SIG-M5 treated with dmso at 0.1 percent for 504 hours (cell line): Measurements from ENCODE around the gene MXD4.

Experiments
- DNase-seq: peaks from one replicate; lab custom pipeline; 2025; ENCODE audit not compliant: unreplicated experiment; lab: John Stamatoyannopoulos, UW

MXD4 gene

DNA sequence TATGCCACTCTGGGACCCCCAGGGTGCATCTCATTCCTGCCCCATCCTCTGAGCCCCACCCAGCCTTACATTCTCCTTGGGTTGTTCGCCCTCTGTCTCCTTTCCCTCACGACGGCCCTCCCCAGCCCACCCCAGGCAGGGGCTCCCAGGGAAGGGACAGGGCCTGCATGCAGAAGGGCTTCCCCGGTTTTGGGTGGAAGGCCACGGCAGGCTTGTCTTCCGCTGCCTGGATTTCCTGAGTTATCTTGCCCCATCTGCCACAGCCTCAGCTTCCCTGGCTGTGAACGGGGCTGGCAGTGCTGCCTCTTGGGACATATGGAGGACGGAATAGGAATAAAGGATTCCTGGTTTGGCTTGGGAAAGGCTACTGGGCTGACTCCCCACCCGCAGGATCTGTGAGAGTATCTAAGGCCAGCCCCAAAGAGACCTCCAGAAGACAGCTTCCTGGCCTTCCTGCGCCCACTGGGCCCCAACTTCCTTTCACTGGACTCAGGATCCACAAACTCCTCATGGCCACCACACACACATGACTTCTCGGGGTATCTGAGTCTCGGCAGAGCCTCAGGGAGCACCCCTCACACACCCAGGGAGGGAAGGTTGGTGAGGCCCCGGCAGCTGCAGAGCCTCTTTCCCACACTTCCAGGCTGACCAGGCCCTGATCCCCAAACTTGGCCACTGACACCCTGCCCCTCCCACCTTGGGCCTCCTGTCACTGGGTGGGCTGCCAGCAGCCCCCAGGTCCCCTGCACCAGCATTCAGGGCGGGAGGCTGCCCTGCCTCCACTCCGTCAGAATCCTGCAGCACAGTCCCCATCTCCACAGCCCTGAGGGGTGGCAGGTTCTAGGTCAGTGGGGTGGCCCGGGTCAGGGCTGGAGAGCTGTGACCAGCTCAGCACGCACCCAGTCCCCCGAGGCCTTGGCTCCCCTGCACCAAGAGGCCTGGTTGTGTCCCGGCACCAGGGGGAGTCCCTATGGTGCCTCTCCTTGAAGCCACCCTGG lies 3.5 kb upstream of the MXD4 start:
- DNase-seq, result no peak

DNA sequence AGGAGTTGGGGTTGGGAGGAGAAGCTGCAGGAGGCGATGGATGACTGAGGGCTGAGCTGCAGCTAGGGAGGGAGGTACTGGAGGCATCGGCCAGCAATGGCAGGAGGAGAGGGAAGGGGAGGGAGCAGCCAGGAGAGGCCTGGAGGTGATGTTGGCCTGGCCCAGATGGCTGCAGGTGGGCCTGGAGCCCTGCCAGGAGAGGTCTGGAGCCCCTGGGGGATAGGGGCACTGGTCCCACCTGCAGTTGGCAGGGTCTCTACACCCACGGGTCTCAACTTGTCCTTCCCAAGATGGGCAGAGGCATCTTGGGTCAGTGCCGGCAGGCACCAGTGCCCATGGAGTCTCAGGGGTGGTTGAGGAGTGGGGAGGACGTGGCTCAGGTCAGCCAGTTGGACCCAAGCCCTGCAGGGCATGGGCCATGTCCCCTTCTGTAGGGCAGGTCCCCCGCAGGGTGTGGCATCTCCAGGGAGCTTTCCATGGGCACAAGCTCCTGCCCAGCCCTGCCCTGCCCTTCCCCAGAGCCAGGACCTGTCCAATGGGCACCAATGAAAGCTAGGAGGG lies 2.7 kb upstream of the MXD4 start:
- DNase-seq, result no peak

DNA sequence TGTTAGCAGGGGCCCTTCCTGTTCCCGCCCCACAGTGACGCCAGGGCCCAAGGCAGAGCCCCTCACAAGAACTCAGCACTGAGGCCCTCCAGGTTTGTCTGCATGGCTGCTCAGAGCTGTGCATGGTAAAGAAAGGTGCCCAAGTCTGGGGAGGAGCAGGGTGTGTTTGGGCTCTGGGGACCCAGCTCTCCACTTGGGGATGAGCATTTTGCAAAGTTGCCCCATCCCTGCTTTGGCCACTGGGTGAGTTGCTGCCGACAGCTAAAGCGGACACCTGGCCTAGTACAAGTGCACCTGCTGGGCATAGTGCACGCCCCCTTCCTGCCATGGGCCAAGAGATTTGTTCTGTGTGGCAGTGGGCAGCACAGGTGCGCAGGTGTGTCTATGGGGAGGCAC lies 2.0 kb upstream of the MXD4 start:
- DNase-seq, result no peak

DNA sequence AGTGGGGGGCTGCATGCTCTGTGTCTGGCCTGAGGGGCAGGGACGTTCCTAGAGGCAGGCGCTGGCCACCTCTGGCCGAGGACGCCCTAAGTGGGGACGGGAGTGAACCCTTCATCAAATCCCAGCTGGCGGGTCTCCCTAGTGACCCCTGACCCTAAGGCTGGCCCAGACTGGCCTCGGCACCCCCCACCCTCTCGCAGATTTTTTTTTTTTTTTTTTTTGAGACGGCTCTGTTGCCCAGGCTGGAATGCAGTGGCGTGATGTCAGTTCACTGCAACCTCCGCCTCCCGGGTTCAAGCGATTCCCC lies 988 bp upstream of the MXD4 start:
- DNase-seq, result no peak

DNA sequence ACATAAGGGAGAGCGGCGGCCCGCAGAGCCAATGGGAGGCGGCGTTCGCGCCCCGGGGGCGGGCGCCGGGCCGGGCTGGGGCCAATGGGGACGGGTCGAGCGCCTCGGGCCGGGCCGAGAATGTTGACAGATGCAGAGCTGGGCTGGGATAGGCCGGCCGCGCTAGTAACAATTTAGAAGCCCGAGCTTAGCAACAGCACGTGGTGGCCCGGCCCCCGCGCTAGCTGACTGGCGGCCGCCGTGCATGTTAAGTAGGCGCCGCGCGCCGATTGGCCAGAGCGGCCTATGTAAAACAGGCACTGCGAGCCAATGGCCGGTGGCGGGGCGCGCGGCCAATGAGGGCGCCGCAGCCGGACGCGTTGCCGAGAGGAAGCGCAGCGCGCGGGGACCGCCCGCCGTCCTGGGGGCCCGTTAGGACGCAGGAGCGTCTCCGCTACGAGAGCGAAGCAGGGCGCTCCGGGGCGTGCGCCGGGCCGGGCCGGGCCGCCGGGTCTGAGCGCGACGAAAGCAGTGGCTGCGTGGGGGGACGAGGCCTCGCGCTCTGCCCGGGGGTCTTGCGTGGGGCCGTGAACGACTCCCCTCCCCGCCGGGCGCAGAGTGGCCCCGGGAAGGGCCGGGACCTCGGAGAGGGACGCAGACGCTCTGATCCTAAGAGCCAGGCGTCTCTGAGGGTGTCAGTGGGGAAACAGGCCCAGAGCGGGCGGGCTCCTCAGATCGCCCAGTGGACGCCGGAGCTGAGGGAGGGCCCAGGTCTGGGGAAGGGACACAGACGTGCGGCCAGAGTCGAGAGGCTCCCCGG lies 435 bp upstream of the MXD4 start:
- DNase-seq, result peak; percentile 97

DNA sequence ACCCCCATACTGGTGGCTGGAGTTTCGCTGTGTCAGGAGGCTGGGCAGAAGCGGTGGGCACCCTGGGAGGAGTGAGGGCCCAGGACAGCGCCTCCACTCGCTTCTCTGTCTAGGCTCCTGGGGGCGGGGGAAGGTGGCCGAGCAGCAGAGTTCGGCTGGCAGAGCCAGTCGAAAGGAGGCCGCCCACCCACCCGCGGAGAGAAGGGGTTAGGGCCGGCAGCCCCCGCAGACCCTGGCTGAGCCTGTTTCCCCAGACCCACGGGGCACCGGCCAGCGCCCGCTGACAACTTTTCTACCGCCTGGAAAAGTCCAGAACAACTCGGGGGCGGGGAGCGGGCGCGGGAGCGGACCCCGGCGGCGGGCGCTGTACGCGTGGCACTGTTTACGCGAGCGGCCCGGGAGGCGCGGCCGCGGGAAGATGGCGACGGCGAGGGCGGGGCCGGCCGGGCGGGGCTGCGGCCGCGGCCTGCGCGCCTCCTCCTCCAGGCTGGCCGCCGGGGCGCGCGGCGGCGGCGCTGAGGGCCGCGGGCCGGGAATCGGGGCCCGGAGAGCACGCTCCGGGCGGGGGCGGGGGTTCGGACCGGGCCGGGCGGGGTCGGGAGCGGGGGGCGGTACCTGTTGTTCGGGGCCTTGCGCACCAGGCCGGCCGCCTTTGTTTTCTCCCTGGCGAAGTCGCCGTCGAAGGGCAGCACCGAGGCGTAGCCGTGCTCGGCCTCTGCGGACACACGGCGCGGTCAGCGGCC lies 628 bp downstream of the MXD4 start:
- peak; percentile 5 for DNase-seq

DNA sequence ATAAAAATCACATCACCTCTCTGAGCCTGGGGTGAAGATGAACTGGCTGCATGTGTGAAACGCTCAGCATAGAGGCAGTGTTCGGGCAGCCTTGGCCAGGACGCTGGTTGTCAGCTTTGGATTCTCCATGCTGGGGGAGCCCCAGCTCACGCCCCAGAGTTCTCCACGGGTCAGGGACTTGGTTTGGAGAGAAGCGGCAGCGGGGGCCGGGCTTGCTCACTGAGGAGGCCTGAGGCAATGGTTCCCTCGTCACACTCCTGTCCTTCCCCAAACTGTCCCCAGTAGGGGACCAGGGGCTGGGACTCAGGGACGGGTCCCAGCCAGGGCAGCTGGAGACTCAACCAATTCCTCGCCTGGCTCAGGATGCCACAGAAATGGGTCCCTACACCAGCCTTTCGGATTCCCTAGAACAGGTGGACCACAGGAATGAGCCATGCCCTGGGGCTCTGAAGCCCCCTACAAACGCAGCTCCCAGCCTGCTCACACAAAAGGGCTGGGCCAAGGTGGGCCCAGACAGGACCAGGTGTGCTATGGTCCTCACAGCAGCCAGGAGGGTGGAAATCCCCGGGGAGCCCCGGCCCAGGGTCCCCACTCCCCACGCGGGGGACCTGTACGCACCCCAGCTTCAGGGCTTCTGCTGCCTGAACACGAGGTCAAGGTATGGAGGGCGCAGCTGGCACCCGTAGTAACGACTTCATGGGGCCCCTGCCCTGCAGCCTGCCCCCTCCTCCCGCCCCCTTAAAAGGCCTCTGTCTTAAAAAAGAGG lies 1.4 kb downstream of the MXD4 start:
- DNase-seq, result no peak

DNA sequence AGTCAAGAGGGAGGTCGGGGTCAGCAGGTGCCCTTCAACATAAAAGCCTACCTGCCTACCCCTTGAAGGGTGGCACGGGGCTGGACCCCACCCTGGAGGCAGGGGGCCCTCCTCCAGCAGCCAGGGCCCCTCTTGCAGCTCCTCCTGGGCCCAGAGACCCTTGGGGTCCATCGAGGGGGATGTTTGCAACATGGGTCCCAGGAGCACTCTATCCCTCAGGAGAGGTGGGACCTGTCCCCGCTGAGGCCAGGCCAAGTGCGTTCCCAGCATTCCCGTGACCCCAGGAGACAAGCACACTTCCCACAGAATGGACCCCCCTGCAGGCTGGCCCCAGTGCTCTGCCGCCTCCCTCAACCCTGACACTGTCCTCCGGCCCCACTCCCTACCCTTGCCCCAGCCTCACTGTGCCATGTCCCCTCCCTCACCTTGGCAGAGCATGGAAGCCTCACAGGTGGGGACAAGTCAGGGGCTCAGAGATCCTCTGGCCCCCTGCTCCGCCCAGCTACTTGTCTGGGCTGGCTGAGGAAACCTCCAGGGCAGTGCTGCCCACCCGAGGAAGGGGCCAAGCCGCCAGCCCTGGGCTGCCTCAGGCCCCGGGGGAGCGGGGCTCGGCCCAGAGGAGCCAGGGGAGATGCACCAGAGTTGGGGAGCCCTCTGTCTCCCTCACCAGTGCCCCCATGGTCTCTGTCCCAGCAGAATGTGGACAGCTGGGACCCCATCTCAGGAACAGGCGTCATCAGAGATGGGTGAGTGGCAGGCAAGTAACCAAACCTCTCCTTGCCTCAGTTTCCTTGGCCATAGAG lies 2.2 kb downstream of the MXD4 start:
- no peak for DNase-seq

DNA sequence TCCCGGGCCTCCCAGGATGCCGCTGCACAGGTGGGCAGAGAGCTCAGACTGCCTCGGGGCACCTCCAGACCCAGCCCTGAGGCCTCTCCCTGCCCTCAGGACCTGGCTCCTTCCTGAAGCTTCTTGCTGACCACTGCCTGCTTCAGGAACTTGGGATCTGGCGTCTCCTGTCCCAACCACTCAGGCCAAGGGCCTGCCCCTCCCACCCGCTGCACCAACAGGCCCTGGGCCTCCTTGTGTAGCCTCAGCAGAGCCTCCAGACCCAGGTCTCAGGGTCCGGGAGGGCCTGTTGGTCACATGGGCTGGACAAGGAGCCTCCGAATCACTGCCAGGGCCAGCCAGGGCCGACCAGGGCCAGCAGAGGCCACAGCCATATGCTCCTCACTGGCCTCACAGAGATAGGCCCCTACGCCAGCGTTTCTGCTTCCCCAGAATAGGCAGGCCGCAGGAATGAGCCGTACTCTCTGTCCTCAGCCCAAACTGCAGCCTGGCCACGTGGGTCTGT lies 2.8 kb downstream of the MXD4 start:
- DNase-seq, result no peak

DNA sequence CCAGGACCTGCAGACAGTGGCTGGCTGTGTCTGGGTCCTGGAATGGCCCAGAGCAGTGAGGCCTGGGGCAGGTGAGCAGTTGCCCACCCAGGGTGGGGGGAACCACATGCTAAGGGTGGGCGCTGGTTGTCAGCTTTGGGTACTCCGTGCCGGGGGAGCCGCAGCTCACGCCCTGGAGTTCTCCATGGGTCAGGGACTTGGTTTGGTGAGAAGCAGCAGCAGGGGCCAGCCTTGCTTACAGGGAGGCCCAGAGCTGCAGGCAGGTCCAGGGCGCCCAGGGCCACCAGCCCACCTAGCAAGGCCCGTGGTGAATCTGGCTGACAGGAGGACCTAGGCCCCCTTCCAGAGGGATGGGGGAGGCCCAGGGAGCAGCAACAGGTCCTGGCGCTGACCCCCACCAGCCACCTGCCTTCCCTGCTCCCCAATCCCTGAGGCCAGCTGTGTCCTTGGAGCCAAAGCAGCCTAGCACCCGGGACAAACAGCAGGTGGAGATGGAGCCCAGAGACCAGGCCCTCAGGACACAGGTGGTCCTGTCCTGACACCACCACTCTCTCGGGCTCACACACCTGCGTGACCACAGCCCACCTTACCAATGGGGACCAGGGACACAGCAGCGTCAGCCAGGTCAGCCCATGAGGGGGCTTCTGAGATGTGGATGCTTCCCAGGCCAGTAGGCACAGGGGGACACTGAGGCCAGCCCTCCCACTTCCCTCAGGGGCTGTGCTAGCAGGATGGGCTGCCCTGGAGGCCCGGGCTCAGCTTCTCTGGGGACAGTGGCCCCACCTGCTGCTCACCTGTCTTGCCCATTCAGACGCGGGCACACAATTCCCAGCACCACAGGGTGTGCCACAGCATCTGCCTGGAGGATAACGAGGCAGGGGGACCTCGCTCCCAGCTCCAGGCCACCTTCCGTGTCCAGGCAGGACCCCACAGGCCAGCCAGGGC lies 3.5 kb downstream of the MXD4 start:
- no peak for DNase-seq

DNA sequence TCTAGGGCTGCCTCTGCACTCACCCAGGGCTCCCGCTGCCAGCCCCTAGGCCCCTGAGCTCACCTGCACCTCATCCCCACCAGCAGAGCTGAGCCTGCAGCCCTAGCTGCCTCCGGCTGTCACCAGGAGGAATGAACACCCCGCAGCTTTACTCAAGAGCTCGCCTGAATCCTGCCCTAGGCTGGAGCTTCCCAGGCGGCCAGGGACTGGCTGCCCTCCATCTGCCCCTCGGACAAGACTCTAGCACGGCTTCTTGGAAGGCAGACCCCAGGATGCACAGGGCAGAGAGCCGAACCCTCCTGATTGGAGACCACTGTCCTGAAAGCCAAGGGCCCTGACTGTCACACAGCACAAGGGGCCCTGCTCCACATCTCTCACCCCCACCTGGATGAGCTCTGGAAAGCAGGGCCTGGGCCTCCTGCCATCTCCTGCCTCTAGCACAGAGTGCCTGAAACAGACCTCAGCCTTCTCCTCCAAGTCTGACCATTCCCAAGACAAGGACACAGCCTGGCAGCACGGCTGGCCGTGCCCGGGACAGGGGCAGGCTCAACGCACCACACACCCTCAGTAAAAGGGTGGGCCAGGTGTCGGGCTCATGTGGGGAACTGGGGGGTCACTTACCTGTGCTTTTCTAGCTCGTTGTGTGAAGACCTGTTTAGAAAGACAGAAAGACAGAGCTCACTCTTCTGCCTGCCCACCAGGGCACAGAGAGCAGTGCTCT lies 4.4 kb downstream of the MXD4 start:
- DNase-seq, result no peak

DNA sequence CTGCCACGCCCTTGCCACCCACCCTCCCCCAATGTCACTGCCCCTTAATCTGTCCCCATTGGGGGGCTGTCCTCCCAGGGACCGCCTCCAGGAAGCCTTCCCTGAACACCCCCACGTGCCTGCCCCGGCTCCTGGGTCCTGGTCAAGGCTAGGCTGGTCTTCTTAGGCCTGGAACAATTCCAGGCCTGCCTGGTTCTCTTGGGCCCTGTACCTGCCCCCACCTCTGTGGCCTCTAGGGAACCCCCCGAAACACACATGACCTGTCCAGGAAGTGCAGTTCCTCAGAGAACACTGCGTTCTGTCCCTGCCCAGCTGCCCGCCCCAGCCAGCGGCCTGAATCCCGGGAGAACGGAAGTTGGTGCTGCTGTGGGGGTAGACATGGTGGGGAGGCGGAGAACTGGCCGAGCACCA lies 5.1 kb downstream of the MXD4 start:
- no peak for DNase-seq

DNA sequence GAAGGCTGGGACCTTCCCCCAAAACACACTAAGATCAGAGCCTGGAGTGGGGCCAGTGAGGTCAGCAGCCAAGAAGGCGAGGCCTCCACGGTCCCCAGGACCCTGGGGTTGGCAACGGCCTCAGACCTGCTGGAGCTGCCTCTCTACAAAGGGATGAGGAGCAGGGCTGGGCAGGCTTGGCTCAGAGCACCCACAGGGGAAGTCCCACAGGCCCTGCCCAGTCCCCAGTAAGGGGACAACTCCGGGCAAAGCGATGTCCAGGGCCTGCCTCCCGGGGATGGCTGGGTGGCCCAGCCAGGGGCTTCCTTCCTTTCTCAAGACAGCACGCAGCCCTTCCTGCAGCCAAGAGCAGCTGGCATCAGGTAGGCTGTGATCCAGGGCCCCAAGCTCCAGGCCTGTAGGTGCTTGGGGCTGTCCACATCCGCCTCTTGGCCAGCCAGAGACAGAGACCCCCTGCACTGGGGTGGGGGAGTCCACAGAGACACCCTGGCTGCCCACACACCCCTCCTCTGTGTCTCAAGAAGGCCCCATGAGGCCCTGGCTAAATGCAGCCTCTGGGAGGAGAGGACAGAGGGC lies 5.7 kb downstream of the MXD4 start:
- no peak for DNase-seq

DNA sequence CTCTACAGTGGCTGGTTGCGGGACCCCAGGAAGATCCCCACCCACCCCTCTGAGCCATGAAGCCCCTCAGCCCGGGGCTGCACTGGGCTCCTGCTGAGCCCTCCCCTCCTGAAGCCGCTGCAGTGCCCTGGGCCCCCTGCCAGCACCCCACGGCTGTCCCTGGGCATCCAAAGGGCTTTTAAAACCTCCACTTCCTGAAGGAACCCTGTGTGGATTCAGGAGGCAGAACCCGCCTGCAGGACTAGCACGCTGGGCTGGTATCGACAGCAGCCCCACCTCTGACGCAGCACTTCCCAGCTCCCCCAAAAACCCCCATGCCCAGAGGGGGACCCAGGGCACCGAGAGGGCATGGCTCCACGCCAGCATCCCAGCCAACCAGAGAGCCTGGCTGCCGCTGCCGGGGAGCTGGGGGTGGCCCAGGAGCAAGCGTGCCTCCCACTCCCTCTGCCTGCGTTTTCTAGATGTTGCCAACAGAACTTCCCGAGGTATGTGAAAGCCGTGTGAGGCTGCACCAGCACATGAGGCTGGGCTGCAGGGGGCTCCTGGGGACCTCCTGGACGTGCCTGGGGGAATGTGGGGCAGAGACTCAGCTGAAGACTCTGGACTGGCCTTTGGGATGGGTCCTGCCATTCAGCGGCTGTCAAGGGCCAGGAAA lies 6.3 kb downstream of the MXD4 start:
- no peak for DNase-seq

DNA sequence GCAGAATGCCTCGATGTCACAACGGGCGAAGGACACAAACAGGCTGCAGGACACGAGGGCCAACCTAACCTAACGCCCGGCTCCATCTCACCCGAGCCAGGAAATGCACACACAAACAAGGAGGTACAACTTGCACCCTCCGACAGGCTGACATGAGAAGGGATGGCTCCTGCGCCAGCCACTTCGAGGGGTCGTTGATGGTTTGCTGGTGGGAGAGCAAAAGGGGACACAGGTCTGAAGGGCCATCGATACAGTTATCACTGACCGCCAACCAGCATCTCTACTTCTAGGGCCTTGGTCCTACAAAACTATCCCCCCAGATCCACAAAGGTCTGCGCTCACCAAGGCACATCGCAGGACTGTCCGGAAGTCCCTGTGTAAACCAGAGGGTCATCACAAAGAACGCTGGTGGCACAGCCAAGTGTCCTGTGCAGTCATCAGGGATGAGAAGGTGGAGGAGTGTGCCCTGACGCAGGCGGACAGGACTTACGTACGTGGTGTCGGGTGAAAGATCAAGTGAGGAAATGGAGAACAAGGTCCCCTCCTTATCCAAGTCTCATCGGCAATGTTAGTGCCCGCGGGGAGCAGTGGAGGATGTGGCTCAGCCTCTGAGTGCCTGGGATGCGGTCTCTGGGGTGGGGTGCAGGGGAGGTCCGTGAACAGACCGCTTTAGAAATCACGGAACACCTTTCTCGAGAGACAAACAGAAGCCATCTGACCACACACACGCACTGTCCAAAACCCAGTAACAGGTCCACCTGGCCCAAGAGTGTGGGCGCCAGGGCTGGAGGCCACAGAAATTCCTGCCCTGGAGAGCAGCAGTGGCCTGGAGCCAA lies 7.0 kb downstream of the MXD4 start:
- DNase-seq, result no peak
